ENCODE data around the gene ERGIC1.

The ERGIC1 gene

DNA sequence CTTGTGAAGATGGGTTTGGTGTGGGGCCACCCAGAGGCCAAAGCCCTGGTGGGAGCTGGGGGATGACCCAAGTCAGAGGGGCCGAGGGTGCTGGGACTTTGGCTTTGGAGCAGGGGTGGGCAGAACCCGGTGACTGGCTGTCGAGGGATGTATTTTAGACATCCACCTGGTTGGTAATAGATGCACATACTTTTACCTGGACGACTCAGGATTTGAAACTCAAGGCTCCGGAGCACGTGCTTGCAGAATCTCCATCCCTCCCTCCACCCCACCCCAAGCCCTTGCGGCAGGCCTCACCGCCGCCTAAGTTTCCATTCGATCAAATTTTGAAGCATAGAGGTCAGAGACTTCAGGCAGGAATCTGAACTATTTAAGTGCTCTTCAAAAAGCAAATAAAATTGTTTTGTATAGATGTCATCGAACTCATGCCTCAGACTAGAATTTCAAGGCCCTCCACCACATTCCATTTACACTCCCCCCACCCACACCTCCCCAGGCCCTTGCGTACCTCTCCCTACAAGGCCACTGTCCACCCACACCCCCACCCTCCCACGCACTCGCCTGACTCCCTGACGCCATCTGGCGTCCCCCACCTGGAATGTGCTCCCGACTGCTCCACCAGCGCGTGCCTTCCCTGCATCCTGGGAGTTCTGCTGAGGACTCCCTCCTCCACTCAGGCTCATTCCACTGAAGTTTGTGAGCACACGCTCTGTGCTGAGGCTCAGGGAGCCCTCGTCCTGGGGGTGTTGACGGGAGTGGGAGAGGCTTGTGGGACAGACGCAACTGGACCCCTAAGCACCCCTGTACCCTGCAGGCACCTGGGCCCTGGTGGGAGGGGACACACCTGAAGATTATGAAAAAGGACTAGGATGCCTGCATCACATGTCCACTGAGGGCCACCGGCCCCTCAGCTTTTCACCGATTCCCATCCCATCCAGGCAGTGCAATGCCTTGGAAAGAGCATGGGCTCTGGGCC, 68.7 kb downstream of the ERGIC1 start:
- no peak for DNase-seq (ENCODE audit: low spot score)

DNA sequence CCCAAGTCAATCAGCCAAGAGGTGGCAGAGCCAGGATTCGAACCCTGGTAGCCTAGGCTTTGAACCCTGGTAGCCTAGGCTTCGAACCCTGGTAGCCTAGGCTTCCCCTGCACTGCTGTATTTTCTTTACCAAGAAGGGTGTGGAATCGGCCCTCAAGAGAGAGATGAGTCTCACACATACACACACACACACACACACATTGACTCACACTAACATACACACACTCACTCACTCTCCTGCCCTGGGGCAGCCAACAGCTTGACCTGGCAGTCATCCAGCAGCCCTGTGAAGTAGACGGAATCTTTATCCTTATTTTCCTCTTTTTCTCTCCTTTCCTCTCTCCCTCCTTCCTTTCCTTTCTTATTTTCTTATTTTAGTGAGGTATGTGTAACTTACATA, 69.7 kb downstream of the ERGIC1 start:
- DNase-seq (ENCODE audit: low spot score), result no peak

DNA sequence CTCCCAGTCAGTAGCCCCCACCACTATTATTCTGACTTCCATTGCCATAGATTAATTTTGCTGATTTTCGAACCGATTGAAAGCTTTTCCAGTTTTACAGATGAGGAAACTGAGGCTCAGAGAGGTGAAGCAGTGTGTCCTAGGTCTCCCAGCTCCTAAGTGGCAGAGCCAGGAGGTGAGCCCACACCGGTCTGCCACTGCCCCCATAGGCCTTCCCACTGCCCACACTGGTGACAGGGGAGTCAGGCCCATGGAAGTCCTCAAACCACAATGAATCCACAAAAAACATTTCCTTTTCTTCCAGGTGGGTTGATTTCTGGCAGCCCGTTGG, 70.2 kb downstream of the ERGIC1 start:
- DNase-seq (ENCODE audit: low spot score), result no peak

DNA sequence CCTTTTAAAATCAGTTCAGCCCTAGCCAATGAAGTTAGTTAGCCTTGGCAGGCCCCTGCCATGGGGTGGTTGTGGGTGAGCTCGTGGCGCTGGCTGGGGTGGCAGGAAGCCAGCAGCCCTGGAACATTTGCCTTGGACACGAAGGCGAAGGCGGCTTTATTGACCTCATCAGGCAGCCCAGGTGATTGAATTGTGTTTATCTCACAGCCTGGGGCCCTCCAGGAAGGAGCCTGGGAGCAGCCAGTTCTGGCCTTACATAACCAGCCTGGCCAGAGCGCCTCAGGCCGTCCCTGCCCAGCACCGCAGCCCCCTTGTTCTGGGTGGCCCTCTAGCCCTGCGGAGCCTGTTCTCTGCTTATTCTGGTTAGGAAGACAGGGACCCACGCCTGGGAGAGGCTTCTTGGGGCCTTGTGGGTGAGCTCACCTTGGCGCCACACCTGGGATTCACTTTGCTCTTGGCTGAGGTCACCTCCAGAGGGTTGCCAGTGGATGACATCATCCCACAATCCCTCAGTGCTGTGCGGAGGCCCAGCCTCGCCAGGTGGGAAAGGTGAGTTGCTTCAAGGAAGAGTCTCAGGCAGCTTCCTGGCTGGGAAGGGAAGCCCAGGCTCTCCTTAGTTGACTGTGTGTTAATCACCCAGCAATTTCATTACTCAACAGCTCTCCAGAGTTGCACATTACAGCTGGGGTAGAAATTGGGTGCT, 70.7 kb downstream of the ERGIC1 start:
- no peak for DNase-seq (ENCODE audit: low spot score)

DNA sequence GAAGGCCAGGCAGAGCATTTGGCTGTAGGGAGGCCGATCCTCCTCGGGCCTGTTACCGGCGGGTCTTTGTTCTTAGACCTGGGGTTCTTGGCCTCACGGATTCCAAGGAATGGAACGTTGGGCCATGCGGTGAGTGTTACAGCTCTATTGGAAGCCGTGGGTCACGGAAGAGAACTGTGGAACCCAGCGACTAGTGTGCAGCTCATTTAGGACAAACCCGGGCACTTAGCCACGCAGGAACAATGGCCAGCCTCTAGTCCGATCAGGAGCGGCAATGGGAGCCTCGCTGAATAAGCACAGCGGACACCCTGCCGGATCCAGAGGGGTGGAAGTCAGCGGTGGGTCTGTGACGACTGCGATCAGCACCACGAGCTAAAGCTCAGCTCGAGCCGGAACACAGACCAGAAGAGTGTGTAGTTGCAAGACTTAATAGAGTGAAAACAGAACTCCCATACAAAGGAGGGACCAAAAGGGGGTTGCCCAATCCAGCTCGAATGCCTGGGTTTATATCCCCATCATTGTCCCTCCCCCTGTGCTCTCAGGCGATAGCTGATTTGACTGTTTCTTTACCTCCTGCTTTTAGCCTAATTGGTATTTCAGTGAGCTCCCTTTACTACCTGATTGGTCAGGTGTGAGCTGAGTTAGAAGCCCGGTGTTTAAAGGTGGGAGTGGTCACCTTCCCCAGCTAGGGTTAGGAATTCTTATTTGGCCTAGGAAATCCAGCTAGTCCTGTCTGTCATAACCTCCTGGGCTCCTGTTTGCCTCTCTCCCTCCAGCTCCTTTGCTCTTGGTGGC, 71.5 kb downstream of the ERGIC1 start:
- no peak for DNase-seq (ENCODE audit: low spot score)

DNA sequence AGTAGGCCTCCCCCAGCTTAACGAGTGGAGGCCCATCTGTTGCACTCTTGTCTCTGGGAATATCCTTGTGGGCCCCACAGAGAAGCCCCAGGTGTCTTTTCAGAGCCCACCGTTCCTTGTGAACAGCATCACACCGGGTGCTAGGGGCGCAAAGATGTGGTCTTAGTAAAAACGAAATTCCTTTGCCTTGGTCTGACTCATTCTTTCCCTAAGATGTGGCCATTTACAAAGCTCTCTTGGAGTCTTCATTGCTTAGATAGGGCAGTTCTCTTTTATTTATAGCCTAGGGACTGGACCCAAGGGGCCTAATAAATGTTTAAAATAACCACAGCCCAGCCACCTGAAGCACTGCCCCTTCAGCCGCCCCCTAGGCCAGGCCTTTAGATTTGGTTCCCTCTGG, 72.4 kb downstream of the ERGIC1 start:
- DNase-seq (ENCODE audit: low spot score), result no peak

DNA sequence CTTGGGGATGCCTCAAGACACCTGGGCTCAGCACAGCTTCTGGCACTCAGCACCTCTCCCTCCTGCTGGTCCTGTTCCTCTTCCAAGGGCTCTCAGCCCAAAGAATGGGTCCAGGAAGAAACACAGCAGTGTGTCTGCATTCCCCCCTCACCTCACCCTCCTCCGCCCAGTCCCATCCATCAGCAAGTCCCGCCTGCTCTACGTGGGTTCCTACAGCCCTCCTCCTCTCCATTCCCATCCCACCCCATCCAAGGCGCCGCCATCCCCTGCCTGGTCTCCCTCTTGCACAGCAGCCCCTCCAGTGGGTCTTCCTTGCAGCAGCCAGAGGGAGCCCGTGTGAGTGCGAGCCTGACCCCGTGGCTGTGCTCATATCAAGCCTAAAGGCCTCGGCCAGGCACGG, 72.8 kb downstream of the ERGIC1 start:
- no peak for DNase-seq (ENCODE audit: low spot score)

DNA sequence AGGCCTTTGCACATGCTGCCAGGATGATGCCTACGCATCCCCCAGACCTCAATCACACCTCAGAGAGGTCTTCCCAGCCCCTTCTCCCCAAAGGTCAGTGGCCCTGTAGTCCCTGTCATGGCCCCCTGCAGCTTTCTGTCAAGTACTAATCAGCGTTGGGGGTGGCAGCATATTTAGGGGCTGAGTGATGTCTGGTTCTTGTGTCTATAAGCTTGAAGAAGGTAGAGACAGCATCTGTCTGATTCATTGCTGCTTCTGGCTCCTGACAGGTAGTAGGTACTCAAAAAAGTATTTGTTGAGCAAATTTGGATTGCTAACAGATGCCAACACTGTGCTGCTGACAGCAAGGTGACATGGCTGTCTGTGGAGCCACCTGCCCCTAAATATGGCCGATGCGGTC, 73.6 kb downstream of the ERGIC1 start:
- no peak for DNase-seq (ENCODE audit: low spot score)

DNA sequence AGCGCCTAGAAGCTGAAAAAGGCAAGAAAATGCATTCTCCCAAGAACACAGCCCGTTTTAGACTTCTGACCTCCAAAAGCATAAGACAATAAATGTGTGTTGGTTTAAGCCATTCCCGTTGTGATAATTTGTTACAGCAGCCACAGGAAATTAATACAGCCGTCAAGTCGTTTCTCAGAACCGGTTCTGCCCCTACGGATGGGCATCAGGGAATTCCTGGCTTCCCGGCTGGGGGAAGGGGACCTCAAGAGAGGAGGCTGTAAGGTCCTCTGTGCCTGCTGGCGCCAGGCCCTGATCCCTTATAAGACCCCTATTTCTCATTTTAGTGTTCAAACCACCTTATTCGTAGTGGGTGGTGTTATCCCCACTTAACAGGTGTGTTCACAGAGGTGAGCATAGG, 74.6 kb downstream of the ERGIC1 start:
- DNase-seq (ENCODE audit: low spot score), result no peak

DNA sequence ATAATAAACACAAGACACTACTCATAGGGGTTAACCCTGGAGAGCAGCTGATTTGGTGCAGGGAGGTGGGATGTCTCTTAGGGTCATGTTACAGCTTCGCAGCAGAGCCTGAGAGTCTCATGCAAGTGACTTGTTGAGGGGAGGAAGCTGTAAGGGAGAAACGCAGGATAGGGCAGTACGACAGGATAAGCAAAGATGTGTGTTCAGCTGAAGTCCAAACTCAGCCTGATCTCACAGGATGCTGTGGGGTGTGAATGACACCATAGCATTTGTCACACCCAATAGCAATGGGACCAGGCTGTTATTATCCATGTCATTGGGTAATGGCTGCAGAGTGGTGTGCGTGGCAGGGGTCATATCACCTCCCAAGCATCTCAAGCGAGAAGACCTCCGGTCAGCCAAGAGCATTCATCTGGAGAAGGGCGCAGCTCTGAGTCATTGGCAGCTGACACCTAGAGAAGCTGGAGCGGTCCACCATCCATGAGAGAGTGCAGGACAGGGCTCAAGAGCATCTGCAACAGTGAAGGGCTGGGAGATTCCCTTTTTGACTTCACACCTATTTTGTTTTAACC, 76.0 kb downstream of the ERGIC1 start:
- no peak for DNase-seq (ENCODE audit: low spot score)

DNA sequence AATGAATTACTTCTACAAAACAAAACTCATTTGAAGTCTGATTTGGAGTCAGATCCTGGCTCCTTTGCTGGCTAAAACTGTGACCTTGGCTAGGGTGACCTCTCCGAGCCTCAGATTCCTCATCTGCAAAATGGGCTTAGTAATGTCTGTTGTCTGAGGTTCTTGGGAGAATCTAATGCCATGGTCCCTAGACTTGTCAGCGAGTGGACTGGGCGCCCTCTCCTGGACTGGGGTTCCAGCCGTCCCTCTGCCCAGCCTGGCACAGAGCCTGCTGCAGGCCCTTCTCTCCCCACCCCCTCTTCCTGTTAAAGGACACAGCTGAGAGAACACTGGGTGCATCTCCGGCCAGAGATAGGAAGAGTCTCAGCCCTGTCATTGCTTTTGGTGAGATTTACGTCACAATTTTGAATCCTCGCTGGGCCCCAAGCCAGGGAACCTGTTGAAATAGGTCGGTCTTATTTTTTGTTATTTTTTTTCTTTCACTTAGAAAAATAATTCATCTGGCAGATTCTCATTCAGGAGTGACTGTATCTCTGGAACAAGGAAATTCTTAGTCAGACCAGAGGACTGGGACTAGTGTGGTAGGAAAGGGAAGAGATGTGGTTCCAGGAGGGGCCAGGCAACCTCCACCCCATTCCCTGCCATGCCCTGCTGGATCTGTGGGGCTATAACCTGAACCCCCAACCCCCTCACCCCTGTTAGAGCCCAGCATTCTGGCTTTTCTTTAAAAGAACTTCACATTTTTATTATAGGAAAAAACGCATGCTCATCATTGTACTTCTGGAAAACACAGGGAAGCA, 77.0 kb downstream of the ERGIC1 start:
- no peak for DNase-seq (ENCODE audit: low spot score)

DNA sequence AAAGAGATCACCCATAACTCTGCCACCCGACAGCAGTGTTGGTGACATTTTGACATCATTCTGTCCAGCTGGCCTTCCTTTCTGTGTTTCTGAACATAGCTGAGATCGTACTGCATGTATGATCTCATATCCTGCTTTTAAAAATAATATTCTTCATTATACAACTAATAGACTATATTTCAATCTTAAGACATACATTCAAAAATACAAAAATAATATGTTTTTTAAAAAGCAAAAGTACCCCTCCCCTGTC, 77.5 kb downstream of the ERGIC1 start:
- no peak for DNase-seq (ENCODE audit: low spot score)

DNA sequence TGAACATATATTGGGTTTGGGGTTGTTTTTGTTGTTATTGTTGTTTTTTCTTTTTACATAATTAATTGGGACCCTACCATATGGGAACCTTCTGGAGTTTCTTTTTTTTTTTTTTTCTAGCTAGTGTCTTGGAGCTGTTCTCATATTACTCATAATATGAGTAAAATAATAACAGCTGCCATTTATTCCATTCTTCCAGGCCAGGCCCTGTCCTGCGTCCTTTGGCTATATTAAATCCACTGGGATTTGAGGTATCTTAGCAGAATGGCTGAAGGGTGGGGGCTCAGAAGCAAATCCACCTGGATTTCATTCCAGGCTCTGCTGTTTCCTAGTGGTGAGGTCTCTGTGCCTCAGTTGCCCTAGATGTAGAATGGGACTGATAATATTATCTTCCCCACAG, 77.9 kb downstream of the ERGIC1 start:
- no peak for DNase-seq (ENCODE audit: low spot score)

DNA sequence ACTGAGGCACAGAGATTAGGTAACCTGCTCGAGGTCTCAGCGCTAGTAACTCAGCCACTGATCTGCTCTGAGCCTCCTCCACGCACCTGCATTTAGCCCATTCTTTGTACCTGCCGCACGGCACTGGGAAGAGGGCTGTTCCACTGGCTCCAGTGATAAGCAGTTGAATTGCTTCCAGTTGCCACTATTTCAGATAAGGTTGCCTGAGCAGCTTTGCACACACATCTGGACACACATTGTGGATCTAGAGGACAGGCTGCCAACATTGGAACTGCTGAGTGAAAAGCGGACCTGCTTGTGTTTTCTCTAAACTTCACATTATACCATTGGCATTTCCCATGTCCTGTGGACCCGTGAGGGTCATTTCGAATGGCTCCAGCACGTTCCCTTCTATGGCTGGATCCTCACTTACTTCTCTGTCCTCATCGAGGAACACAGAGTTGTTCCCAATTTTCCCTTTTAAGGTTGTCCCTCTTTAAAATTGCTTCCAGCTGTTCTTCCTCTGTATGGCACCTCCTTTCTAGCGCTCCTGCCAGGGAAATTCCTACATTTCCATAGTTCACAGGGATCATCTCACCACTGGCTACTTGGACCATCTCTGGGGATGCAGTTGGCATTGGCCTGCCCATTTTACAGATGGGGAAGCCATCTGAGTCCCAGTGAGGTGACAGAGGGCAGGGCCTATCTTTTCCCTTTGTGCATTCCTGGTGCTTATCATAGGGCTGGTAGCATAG, 79.2 kb downstream of the ERGIC1 start:
- DNase-seq (ENCODE audit: low spot score), result no peak

DNA sequence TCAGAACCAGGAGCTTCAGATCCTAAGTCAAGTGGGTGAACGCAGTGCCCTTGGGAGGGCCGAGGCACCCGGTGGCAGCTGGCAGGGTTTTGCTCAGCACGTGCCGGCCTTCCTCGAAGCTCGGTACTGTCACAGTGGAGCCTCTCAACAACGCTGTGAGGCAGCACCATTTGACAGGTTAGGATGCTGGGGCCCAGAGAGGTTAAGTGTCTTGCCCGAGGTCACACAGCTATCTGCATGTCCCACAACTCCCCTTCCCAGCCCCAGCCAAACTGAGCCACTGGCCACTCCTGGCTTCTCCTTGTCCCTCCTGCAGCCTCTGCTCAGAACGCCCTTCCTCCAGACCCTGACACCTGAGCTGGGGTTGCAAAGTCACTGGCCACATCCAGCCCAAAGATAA, 81.5 kb downstream of the ERGIC1 start:
- no peak for DNase-seq (ENCODE audit: low spot score)

DNA sequence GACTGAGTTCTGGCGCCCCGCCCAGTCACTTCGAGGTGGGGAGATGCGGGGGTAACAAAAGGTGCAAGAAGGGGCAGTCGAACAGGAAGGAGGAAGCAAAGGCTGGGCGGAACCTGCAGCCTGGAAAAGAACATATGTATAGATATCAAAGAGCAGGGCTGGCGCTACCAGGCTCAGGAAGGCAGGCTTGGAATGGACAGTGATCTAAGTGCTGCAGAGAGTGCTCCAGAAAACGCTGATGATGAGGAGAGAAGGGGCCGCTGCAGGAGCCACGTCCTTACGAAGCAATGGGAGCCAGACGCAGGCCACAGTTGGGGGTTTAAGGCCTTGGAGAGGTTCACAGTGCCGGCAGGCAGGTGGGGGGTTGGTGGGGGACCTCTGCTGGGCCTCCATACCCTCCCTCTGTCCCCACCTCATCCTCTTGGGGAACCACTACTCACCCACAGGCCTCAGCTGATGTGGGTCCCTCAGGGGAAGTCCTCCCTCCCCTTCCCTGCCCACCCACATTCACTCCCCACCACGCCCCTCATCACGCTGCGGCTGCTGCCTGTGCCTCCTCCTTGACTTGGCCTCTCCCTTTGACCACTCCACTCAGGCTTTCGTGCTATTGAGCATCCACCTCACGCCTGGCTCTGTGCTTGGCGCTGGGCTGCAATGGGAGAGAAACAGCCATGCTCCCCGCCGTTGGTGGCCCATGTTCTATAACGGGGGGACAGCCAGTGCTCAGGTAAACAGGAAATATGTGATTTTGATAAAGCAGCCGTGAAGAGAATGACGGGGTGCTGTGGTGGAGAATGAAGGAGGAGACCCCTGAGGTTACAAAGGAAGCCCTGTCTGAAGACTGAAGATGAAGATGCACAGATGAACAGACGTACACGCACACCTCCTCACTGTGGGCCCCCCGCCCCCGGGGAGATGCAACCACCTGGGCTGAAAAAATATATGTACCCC, 84.6 kb downstream of the ERGIC1 start:
- no peak for DNase-seq (ENCODE audit: low spot score)

DNA sequence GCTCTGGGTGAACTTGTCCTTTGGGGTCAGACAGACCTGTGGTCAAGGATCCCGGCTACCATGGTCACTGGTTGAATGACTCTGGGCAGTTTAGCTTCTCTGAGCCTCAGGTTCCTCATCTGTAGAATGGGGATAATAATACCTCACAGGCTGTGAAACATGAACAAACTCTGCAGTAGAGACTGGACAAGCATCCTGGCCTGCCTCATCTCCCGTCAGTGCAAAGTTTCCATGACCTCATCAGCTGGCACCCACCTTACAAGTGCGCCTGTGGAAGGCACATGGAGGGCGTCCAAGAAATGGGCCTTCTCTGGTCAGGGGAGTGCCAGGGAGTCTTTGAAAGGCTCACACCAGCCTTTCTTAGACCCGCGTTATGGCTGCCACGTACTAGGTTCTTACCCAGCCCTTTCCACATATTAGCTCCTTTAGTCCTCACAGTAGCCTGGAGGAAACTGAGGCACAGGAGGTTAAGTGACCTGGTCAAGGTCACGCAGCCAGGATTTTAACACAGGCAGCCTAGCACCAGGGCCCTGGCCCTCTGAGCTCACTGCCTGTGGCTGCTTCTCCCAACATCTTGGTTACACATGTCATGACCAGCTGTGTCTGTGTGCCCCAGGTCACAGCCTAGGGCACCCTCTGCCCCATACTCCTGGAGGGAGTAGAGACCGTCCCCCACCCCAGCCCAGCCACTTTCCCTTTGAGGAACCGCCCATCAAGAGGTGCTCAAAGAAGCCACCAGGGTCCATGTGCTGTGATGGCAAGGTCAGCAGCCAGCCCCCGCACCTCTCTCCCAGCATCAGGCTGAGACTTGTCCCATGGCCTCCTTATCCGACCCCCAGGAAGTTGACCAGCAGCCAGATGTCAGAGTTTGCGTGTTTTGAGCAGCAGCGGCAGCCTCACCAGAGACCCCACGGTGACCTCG, 85.7 kb downstream of the ERGIC1 start:
- DNase-seq (ENCODE audit: low spot score), result no peak

DNA sequence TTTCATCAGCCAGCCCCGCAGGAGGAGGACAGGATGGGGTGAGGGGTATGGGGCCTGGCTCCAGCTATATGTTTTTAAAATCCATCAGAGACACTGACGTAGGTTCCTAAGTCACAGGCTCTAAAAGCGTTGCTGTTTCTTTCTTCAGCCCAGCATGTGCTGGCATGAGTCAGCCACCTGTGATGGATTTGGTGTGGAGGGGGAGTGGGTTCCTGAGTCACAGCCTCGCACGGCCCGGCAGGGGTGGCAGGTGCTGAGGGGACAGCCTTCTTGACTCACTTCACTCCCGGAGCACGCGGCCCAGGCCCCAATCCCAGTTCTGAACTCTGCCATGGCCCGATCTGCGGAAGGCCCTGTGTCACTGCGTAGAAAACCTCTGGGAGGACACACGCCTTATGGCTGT, 86.4 kb downstream of the ERGIC1 start:
- no peak for DNase-seq (ENCODE audit: low spot score)

DNA sequence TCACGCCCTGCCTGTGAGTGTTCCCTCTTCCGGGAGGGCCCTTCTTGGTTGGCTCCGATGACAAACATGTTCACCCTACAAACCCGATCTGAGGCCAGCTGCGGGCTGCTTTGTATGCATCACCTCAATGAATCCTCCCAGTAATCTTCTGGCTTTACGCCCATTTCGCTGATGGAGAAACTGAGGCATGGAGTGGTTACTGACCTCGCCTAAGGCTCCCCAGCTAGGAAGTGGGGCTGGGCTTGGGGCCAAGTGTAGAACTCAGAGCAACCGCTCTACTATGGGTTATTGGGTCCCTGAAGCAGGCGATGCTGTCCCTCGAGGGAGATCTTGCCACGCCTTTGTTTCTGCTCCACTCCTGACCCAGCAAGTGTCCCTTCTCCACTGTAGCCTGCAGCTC, 86.9 kb downstream of the ERGIC1 start:
- no peak for DNase-seq (ENCODE audit: low spot score)
